SU-DHL-6 (cell line): ENCODE data around the gene ARHGAP26.

ENCODE experiments used
- EZH2phosphoT487 ChIP-seq: fragments of 200-600 bp; sonication (generic), shearing (Covaris generic); conservative IDR thresholded peaks from 2 replicates; pipeline ENCODE4 v1.6.1; 2018; ENCODE audit warnings: mild to moderate bottlenecking, antibody characterized with exemption, low read length, moderate library complexity, mixed read lengths
- TF ChIP-seq, protein P1 (sequence below): fragments of 200-600 bp; sonication (generic); IDR thresholded peaks from one replicate; pipeline ENCODE4 v1.5.1; 2017; ENCODE audit warnings: antibody characterized with exemption, mild to moderate bottlenecking, low read length, moderate library complexity; ENCODE audit not compliant: insufficient read depth, poor library complexity, severe bottlenecking

- TF ChIP-seq, protein P1, sequence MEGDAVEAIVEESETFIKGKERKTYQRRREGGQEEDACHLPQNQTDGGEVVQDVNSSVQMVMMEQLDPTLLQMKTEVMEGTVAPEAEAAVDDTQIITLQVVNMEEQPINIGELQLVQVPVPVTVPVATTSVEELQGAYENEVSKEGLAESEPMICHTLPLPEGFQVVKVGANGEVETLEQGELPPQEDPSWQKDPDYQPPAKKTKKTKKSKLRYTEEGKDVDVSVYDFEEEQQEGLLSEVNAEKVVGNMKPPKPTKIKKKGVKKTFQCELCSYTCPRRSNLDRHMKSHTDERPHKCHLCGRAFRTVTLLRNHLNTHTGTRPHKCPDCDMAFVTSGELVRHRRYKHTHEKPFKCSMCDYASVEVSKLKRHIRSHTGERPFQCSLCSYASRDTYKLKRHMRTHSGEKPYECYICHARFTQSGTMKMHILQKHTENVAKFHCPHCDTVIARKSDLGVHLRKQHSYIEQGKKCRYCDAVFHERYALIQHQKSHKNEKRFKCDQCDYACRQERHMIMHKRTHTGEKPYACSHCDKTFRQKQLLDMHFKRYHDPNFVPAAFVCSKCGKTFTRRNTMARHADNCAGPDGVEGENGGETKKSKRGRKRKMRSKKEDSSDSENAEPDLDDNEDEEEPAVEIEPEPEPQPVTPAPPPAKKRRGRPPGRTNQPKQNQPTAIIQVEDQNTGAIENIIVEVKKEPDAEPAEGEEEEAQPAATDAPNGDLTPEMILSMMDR = peak; percentile 54
- TF ChIP-seq EZH2phosphoT487 = no peak
These were observed 21.5 kb upstream of the ARHGAP26 start for GRCh38 chr5:142748568-142749249.
